ENCODE results near the gene RGPD3.

RGPD3 gene

DNA sequence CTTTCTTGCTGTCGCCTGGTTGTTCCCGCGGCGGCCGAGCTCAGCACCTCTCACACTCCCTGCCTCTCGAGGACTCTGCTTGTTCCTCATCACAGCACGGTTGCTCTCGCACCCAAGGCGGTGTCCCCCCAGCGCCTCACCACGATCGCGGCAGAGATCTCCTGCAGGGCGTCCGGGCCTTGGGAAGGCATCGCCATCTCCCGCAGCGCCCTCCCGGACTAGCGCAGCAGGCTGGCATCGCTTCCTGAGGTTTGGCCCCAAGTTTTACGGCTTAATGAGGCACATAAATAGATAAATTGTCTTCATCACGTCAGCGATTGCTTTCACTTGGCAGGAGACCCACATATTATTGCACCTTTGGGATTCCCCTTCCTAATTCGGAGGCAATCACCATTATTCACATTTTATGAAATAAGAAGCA, 125.4 kb downstream of the RGPD3 start:
- DNase-seq (ENCODE audit: low read depth in 2 of 2) = no peak

DNA sequence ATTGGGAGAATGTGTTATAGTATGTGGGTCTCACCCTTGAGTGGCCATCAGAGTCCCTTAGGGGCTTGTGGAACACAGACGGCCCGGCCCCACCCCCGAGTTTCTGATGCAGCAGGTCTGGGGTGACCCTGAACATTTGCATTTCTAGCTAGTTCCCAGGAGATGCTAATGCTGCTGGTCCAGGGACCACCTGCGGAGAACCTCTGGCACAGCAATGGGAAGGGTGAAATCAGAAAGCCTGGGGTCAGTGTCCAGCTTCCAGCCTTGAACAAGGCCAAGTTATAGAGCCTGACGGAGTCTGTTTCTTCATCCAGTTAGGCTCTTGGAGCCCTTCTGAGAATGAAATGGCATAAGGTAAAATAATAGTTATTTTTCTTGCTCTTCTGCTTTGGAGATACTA, 126.5 kb downstream of the RGPD3 start:
- DNase-seq (ENCODE audit: low read depth in 2 of 2) = no peak

Measured in fibroblast of skin of left biceps (primary cell).